Right lobe of liver (tissue), 4 donors: ENCODE data around the gene RARS1.

Source experiments
- POLR2A ChIP-seq: fragments of 450-650 bp; IDR thresholded peaks from one replicate; pipeline ENCODE4 v1.6.1; 2017; ENCODE audit warnings: antibody characterized with exemption, mild to moderate bottlenecking
- TF ChIP-seq, protein P1 (sequence below), 4 donors: fragments of 200-600 bp in 3 of 4; fragments of 450-650 bp in 1 of 4; IDR thresholded peaks; one replicate each; pipeline versions ENCODE4 v1.5.1 to v1.8.0; 2016 to 2022; ENCODE audit warnings: antibody characterized with exemption in 4 of 4, mild to moderate bottlenecking in 2 of 4
- donor health status: DM: no; HTN: no; CAD: no.
- donor health status: DM: no; HTN: no; CAD: no.
- donor health status: DM: no; HTN: yes; CAD: no.

DNA sequence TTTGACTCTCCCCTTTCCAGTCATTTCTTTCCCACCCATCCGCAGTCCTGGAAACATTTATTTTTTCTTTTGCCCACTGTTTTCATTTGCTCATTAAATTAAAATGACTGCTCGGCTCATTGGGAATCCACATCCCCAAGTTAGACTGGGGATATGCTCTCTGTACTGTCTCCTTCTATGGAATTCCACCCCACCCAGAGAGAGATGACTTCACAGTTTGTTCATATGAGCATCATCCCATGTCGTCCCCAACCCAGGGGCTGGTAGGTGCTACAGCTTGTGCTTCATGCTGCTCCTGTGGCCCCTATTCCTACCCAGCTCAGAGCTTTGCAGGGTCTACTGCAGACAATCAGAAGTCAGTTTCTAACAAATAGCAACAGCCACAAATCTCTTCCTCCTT is 16.5 kb upstream of the RARS1 start:
- TF ChIP-seq POLR2A, result no peak
- TF ChIP-seq, protein P1, sequence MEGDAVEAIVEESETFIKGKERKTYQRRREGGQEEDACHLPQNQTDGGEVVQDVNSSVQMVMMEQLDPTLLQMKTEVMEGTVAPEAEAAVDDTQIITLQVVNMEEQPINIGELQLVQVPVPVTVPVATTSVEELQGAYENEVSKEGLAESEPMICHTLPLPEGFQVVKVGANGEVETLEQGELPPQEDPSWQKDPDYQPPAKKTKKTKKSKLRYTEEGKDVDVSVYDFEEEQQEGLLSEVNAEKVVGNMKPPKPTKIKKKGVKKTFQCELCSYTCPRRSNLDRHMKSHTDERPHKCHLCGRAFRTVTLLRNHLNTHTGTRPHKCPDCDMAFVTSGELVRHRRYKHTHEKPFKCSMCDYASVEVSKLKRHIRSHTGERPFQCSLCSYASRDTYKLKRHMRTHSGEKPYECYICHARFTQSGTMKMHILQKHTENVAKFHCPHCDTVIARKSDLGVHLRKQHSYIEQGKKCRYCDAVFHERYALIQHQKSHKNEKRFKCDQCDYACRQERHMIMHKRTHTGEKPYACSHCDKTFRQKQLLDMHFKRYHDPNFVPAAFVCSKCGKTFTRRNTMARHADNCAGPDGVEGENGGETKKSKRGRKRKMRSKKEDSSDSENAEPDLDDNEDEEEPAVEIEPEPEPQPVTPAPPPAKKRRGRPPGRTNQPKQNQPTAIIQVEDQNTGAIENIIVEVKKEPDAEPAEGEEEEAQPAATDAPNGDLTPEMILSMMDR (IDR thresholded peaks at IDR 0.05), result no peak
